Fibroblast of pulmonary artery (primary cell): Measurements from ENCODE around the gene MAP7.

ENCODE experiments used
- DNase-seq: peaks from one replicate; pipeline ENCODE4 v3.0.0-alpha.2; 2010; ENCODE audit warnings: low read depth
- H3K4me3 ChIP-seq: replicated peaks from 2 replicates; pipeline ENCODE4 v1.5.1; 2011; ENCODE audit warnings: low read depth, mild to moderate bottlenecking, control low read depth, low read length, moderate library complexity
- TF ChIP-seq, protein P1 (sequence below): IDR thresholded peaks from 2 replicates; pipeline ENCODE4 v1.5.1; 2011; ENCODE audit warnings: mild to moderate bottlenecking, control low read depth, low read length, inconsistent platforms; ENCODE audit errors: missing control alignments

The MAP7 gene

GRCh38 chr6:136326038-136326553 lies 224.1 kb downstream of the MAP7 start:
- TF ChIP-seq, protein P1, sequence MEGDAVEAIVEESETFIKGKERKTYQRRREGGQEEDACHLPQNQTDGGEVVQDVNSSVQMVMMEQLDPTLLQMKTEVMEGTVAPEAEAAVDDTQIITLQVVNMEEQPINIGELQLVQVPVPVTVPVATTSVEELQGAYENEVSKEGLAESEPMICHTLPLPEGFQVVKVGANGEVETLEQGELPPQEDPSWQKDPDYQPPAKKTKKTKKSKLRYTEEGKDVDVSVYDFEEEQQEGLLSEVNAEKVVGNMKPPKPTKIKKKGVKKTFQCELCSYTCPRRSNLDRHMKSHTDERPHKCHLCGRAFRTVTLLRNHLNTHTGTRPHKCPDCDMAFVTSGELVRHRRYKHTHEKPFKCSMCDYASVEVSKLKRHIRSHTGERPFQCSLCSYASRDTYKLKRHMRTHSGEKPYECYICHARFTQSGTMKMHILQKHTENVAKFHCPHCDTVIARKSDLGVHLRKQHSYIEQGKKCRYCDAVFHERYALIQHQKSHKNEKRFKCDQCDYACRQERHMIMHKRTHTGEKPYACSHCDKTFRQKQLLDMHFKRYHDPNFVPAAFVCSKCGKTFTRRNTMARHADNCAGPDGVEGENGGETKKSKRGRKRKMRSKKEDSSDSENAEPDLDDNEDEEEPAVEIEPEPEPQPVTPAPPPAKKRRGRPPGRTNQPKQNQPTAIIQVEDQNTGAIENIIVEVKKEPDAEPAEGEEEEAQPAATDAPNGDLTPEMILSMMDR: no peak
- DNase-seq: peak; percentile 33
- H3K4me3 ChIP-seq: no peak overlapping the region

GRCh38 chr6:136324686-136325380 lies 225.4 kb downstream of the MAP7 start:
- DNase-seq: no peak
- no peak overlapping the region for H3K4me3 ChIP-seq
- TF ChIP-seq, protein P1: no peak

DNA sequence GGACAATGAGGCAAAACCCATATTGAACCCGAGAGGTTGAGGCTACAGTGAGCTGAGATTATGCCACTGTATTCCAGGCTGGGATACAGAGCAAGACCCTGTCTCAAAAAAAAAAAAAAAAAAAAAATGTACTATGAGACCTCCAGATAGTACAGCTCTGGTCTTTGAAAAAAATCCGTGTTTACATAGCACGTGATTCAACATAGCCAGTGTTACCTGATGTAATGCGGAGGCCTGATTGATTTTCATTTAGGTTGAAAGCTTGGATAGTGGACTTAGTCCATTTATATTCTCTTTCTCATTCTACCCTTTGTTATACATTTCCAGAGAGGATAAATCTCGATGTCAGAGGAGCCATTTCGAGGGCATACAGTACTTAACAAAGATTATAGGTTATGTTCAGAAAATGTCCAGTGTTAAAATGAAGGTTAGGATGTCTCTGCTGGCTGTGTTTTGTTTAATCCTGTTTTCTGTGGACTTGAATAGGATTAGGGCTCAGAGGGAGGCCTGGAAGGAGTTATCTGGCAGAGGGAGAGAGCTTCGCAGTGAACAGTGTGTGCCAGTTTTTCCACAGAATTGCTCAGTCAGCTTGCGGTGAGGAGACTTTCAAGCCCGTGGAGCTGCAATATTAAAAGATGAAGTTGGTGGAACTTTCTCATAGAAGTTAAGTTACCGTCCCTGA lies 226.7 kb downstream of the MAP7 start:
- TF ChIP-seq, protein P1: no peak
- peak; percentile 11 for DNase-seq
- H3K4me3 ChIP-seq: no peak overlapping the region

- H3K4me3 ChIP-seq: no peak overlapping the region
- TF ChIP-seq, protein P1: no peak
- no peak for DNase-seq
These were observed 230.5 kb downstream of the MAP7 start for GRCh38 chr6:136319732-136320131.

DNA sequence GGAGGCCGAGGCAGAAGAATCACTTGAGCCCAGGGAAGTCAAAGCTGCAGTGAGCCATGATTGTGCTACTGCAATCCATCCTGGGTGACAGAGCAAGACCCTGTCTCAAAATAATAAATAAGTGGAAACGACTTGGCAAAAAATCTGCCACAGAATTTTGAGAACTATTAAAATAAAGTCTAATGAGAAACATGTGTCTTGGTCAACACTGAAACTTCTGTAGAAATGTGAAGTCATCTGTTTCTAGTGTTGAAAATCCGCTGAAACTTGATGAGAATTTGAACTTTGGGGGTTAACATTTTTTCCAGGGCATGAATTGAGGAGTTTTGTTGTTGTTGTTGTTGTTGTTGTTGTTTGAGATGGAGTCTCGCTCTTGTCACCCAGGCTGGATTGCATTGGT lies 231.5 kb downstream of the MAP7 start:
- H3K4me3 ChIP-seq: no peak overlapping the region
- TF ChIP-seq, protein P1: no peak
- no peak for DNase-seq

DNA sequence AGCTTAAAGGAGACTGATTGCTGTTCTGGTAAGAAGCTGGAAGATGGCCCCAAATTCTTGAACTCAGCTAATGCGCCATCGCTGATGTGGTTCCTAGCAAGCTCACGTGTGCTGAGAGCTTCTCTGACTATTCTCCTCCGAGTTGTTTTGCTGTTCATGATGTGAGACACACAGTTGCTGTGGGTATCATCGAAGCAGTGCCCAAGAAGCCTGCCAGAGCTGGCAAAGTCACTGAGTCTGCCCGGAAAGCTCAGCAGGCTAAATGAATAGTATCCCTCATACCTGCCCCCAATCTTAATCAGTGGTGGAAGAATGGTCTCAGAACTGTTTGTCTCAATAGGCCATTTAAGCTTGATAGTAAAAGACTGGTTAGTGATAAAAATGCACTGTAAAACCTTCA lies 232.3 kb downstream of the MAP7 start:
- H3K4me3 ChIP-seq: no peak overlapping the region
- TF ChIP-seq, protein P1: no peak
- DNase-seq: no peak
